IPS-18c (cell line): ENCODE data around the gene DOCK9.

Source experiments
- H3K4me3 ChIP-seq: 2 replicates; pipeline ENCODE4 v1.7.0; 2013; ENCODE audit warnings: low read depth, mild to moderate bottlenecking, low read length, moderate library complexity; ENCODE audit not compliant: insufficient read depth
- H3K9me3 ChIP-seq: one replicate; pipeline ENCODE4 v1.6.1; 2013; ENCODE audit warnings: mild to moderate bottlenecking, low read length, moderate library complexity; ENCODE audit not compliant: control insufficient read depth, insufficient read depth

DOCK9 gene

GRCh38 chr13:98868932-98869331 is 108.9 kb downstream of the DOCK9 start:
- Histone ChIP-seq H3K4me3 (no peak overlapping the region), H3K9me3 (no peaks in the 10 kb centered on the region)

GRCh38 chr13:98866882-98867281 is 111.0 kb downstream of the DOCK9 start:
- no peak overlapping the region for H3K4me3 ChIP-seq
- H3K9me3 ChIP-seq: no peaks in the 10 kb centered on the region

GRCh38 chr13:98860491-98860890 is 117.4 kb downstream of the DOCK9 start:
- Histone ChIP-seq H3K4me3 (no peak overlapping the region), H3K9me3 (peaks cover 2% of the 10 kb centered on the region)

GRCh38 chr13:98858191-98858590 is 119.7 kb downstream of the DOCK9 start:
- peaks cover 2% of the 10 kb centered on the region for H3K9me3 ChIP-seq
- no peak overlapping the region for H3K4me3 ChIP-seq

GRCh38 chr13:98856983-98857382 is 120.9 kb downstream of the DOCK9 start:
- Histone ChIP-seq H3K4me3 (no peak overlapping the region), H3K9me3 (peaks cover 2% of the 10 kb centered on the region)

- Histone ChIP-seq H3K9me3 (peaks cover 2% of the 10 kb centered on the region), H3K4me3 (no peak overlapping the region)
Observed at GRCh38 chr13:98854448-98854847, 123.4 kb downstream of the DOCK9 start.

GRCh38 chr13:98853771-98854221 is 124.1 kb downstream of the DOCK9 start:
- Histone ChIP-seq H3K9me3 (peaks cover 2% of the 10 kb centered on the region), H3K4me3 (no peak overlapping the region)

- H3K9me3 ChIP-seq: peaks cover 2% of the 10 kb centered on the region
- no peak overlapping the region for H3K4me3 ChIP-seq
Observed at GRCh38 chr13:98851276-98851675, 126.6 kb downstream of the DOCK9 start.

GRCh38 chr13:98848746-98849145 is 129.1 kb downstream of the DOCK9 start:
- H3K4me3 ChIP-seq: no peak overlapping the region
- no peaks in the 10 kb centered on the region for H3K9me3 ChIP-seq

- Histone ChIP-seq H3K9me3 (no peaks in the 10 kb centered on the region), H3K4me3 (no peak overlapping the region)
Observed at GRCh38 chr13:98847780-98848179, 130.1 kb downstream of the DOCK9 start.

- Histone ChIP-seq H3K4me3 (no peak overlapping the region), H3K9me3 (no peaks in the 10 kb centered on the region)
Observed at GRCh38 chr13:98846986-98847385, 130.9 kb downstream of the DOCK9 start.

- Histone ChIP-seq H3K4me3 (no peak overlapping the region), H3K9me3 (no peaks in the 10 kb centered on the region)
Observed at GRCh38 chr13:98846521-98846920, 131.3 kb downstream of the DOCK9 start.

GRCh38 chr13:98845742-98846141 is 132.1 kb downstream of the DOCK9 start:
- H3K4me3 ChIP-seq: no peak overlapping the region
- H3K9me3 ChIP-seq: no peaks in the 10 kb centered on the region

- no peak overlapping the region for H3K4me3 ChIP-seq
- no peaks in the 10 kb centered on the region for H3K9me3 ChIP-seq
Observed at GRCh38 chr13:98844021-98844420, 133.8 kb downstream of the DOCK9 start.

GRCh38 chr13:98843482-98843877 is 134.4 kb downstream of the DOCK9 start:
- Histone ChIP-seq H3K9me3 (no peaks in the 10 kb centered on the region), H3K4me3 (no peak overlapping the region)

- H3K9me3 ChIP-seq: no peaks in the 10 kb centered on the region
- no peak overlapping the region for H3K4me3 ChIP-seq
Observed at GRCh38 chr13:98842858-98843481, 134.9 kb downstream of the DOCK9 start.

GRCh38 chr13:98842070-98842469 is 135.8 kb downstream of the DOCK9 start:
- no peaks in the 10 kb centered on the region for H3K9me3 ChIP-seq
- H3K4me3 ChIP-seq: no peak overlapping the region

GRCh38 chr13:98839856-98840769 is 137.8 kb downstream of the DOCK9 start:
- no peak overlapping the region for H3K4me3 ChIP-seq
- no peaks in the 10 kb centered on the region for H3K9me3 ChIP-seq
